Liver (tissue), 3 donors: ENCODE measurements around the gene MSANTD4.

Source experiments
- EGR1 ChIP-seq, 2 donors: IDR thresholded peaks; 2 replicates each; pipeline ENCODE4 v1.6.1; 2016 to 2018; ENCODE audit warnings: antibody characterized with exemption in 2 of 2, low read depth in 2 of 2
- FOXA1 ChIP-seq: IDR thresholded peaks from 2 replicates; pipeline ENCODE4 v1.6.1; 2016; ENCODE audit warnings: antibody characterized with exemption
- JUND ChIP-seq, 2 donors: IDR thresholded peaks; 2 replicates each; pipeline ENCODE4 v1.6.1; 2016; ENCODE audit warnings: antibody characterized with exemption in 2 of 2
- RAD21 ChIP-seq, 2 donors: IDR thresholded peaks; 2 replicates each; pipeline ENCODE4 v1.6.1; 2016; ENCODE audit warnings: antibody characterized with exemption in 2 of 2, mild to moderate bottlenecking in 2 of 2
- SP1 ChIP-seq: IDR thresholded peaks from 2 replicates; pipeline ENCODE4 v1.6.1; 2018; ENCODE audit warnings: antibody characterized with exemption, mild to moderate bottlenecking
- TAF1 ChIP-seq: conservative IDR thresholded peaks from 2 replicates; pipeline ENCODE4 v1.6.1; 2016; ENCODE audit warnings: antibody characterized with exemption, mild to moderate bottlenecking
- YY1 ChIP-seq: IDR thresholded peaks from 2 replicates; pipeline ENCODE4 v1.6.1; 2016; ENCODE audit warnings: antibody characterized with exemption, mild to moderate bottlenecking
- TF ChIP-seq, protein P1 (sequence below): fragments of 150-350 bp; IDR thresholded peaks from 2 replicates; pipeline ENCODE4 v1.5.1; 2017; ENCODE audit warnings: improper control_type of control experiment, low read depth, low read length; ENCODE audit not compliant: missing input control
- TF ChIP-seq, protein P2 (sequence below): IDR thresholded peaks from 2 replicates; pipeline ENCODE4 v1.6.1; 2016; ENCODE audit warnings: antibody characterized with exemption
- donor health status: healthy.
- donor health status: healthy.

DNA sequence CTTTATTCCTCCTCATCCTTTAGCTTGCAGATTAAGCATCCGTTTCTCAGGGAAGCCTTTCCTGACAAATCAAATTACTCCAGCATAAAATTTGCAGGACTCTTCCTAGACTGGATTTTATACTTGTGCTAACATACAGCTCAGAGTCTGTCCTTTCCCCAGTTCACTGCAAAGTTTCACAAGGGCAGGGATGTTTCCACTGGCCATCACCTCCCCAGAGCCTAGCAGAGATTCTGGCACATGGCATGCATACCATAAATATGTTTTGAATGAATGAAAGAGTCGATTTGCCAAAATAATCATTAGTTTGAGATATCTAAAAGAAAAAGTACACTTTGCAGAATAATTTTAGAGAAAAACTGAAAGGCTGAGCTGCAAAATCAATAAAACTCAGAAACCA lies 10.6 kb downstream of the MSANTD4 start:
- no peak for TF ChIP-seq YY1
- TF ChIP-seq, protein P1, sequence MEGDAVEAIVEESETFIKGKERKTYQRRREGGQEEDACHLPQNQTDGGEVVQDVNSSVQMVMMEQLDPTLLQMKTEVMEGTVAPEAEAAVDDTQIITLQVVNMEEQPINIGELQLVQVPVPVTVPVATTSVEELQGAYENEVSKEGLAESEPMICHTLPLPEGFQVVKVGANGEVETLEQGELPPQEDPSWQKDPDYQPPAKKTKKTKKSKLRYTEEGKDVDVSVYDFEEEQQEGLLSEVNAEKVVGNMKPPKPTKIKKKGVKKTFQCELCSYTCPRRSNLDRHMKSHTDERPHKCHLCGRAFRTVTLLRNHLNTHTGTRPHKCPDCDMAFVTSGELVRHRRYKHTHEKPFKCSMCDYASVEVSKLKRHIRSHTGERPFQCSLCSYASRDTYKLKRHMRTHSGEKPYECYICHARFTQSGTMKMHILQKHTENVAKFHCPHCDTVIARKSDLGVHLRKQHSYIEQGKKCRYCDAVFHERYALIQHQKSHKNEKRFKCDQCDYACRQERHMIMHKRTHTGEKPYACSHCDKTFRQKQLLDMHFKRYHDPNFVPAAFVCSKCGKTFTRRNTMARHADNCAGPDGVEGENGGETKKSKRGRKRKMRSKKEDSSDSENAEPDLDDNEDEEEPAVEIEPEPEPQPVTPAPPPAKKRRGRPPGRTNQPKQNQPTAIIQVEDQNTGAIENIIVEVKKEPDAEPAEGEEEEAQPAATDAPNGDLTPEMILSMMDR = no peak
- TF ChIP-seq RAD21 (IDR thresholded peaks at IDR 0.05) = no peak
- TF ChIP-seq, protein P2, sequence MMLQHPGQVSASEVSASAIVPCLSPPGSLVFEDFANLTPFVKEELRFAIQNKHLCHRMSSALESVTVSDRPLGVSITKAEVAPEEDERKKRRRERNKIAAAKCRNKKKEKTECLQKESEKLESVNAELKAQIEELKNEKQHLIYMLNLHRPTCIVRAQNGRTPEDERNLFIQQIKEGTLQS = no peak
- TF ChIP-seq JUND (IDR thresholded peaks at IDR 0.05) = no peak
- no peak for TF ChIP-seq EGR1 (IDR thresholded peaks at IDR 0.05; ENCODE audit: low read depth in 2 of 2)
- no peak for TF ChIP-seq SP1
- no peak for TF ChIP-seq FOXA1
- no peak for TF ChIP-seq TAF1
